Right lobe of liver (tissue), 4 donors: ENCODE measurements around the gene BMP7.

ENCODE experiments used
- POLR2A ChIP-seq: fragments of 450-650 bp; IDR thresholded peaks from one replicate; pipeline ENCODE4 v1.6.1; 2017; ENCODE audit warnings: antibody characterized with exemption, mild to moderate bottlenecking
- TF ChIP-seq, protein P1 (sequence below), 4 donors: fragments of 200-600 bp in 3 of 4; fragments of 450-650 bp in 1 of 4; IDR thresholded peaks; one replicate each; pipeline versions ENCODE4 v1.5.1 to v1.8.0; 2016 to 2022; ENCODE audit warnings: antibody characterized with exemption in 4 of 4, mild to moderate bottlenecking in 2 of 4
- donor health status: DM: no; HTN: no; CAD: no.
- donor health status: DM: no; HTN: no; CAD: no.
- donor health status: DM: no; HTN: yes; CAD: no.

DNA sequence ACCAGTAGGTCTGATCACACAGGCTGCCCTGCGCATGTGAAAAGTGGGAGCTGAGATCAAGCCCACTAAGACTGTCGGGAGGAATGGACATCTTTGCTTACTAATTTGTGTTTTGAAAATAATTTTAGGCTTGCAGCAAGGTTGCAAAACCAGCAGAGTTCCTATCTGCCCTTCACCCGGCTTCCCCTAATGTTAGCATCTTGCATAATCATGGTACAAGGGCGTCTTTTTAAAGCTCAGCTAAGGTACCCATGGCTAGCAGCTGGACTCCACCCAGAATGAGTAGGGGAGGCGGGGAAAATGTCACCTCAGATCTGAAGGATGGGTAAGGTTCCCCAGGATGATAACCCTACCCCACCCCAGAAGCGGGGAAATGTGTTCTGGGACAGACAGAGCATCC, 25.3 kb upstream of the BMP7 start:
- TF ChIP-seq, protein P1, sequence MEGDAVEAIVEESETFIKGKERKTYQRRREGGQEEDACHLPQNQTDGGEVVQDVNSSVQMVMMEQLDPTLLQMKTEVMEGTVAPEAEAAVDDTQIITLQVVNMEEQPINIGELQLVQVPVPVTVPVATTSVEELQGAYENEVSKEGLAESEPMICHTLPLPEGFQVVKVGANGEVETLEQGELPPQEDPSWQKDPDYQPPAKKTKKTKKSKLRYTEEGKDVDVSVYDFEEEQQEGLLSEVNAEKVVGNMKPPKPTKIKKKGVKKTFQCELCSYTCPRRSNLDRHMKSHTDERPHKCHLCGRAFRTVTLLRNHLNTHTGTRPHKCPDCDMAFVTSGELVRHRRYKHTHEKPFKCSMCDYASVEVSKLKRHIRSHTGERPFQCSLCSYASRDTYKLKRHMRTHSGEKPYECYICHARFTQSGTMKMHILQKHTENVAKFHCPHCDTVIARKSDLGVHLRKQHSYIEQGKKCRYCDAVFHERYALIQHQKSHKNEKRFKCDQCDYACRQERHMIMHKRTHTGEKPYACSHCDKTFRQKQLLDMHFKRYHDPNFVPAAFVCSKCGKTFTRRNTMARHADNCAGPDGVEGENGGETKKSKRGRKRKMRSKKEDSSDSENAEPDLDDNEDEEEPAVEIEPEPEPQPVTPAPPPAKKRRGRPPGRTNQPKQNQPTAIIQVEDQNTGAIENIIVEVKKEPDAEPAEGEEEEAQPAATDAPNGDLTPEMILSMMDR (IDR thresholded peaks at IDR 0.05), result no peak
- TF ChIP-seq POLR2A, result no peak
